ENCODE measurements around the gene SP9. TPM values are rescaled to one million over a fixed set of nuclear protein-coding genes. Genes with fewer than 3 reads are reported as not detected.
A peak's percentile ranks its signal among the peaks of the same experiment; 100 is the strongest.

Gene SP9
- total and polyA plus RNA-seq, 9 of the 15 experiments (the other 6 are each of a cell fraction or from before 2014, with no cell fraction given): 0.04 to 0.23 (median 0.11) TPM; not detected in 3

DNA sequence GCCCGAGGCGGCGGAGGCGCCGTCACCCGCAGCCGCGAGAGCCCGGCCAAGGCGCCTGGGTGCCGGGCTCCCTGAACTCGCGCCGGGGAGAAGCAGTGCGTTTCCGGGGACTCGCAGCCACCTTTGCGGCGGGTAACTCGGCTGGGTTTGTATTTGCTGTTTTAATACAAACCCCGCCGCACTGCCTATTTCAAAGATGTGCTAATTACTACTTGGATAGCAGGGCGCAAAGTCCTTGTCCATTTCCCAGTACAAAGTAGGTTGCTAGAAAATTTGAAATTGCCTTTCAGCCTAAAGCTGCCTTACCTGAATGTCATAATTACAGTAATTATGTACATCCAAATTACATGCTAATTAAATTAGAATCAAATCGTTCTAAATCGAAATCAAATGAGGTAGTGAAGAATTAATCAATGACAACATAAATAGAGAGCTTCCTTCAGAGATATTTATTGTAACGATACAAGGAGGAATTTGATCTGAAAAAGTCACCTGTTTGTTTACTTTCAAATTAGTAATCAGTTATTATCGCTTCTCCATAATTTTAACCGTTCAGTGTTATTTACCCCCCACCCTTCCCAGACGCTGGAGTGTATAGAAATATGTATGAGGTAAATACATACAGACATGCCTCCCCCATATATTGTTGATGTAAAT is 8.1 kb downstream of the SP9 start:
- FAIRE-seq: no peak
- BruUV-seq (replicated peaks): no TSS peak
- H3K4me2 ChIP-seq (ENCODE audit: insufficient read depth, low read length): no peak overlapping the region

DNA sequence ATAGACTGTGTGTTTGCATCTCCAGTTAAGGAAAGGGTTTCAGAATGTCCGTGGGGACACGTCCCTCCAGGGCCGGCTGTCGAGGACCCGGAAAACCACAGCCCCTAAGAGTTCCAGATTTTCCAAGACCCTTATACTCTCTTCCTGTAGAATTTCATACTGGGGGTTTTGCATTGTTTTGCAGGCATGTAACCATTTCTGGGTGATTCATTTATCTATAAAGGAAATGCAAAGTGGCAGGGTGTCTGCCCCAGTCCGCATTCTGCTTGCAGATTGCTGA is 8.5 kb downstream of the SP9 start:
- no TSS peak for BruUV-seq (replicated peaks)

More for the DNA sequence above, 8.1 kb downstream of the SP9 start:
- TF ChIP-seq ZNF436 (CRISPR knock-in tag; IDR thresholded peaks at IDR 0.05) (no peak), CBX2 (IDR thresholded peaks at IDR 0.05; ENCODE audit: insufficient read depth, low read length, poor library complexity, severe bottlenecking) (peak; percentile 91), CBX8 (IDR thresholded peaks at IDR 0.05; ENCODE audit: borderline replicate concordance, extremely low read depth, low read depth, low read length, poor library complexity, severe bottlenecking) (peak; percentile 79)
- ChIA-PET CTCF (ENCODE audit: low intra/inter-chr PET ratio) (interaction anchor here (0.6 to 1.7 kb wide), 3 partner anchors 163 to 772 kb away, joined by 3 to 4 read pairs (median 3); no protein-coding TSS in a partner anchor), POLR2A (no interaction called here)
- Histone ChIP-seq H2AFZ (ENCODE audit: low read depth, low read length) (no peak overlapping the region), H3K27me3 (ENCODE audit: control insufficient read depth in 2 of 2, insufficient read depth in 2 of 2, low read length in 2 of 2) (peaks cover 0 to 5% of the 10 kb centered on the region in 2 experiments; a peak in 3 of 5 replicates), H3K9me1 (ENCODE audit: control insufficient read depth, insufficient read depth, low read length) (no peaks in the 10 kb centered on the region), H3K79me2 (ENCODE audit: control insufficient read depth, insufficient read depth, low read length) (no peaks in the 10 kb centered on the region), H4K20me1 (replicated peaks; ENCODE audit: control insufficient read depth, insufficient read depth, low read length) (no peaks in the 10 kb centered on the region), H3K4me3 (no peak overlapping the region), H3K9ac (ENCODE audit: insufficient read depth in 1 of 2, low read depth in 2 of 2, low read length in 2 of 2) (no peak overlapping the region), H3K9me3 (replicated peaks; ENCODE audit: control insufficient read depth, insufficient read depth, low read depth, low read length) (no peaks in the 10 kb centered on the region), H3K4me1 (replicated peaks in 1 of 2; ENCODE audit: control insufficient read depth in 2 of 2, insufficient read depth in 2 of 2, low read length in 2 of 2) (peaks cover 3 to 31% of the 10 kb centered on the region in 2 experiments; a peak in 2 of 5 replicates), H3K36me3 (ENCODE audit: control insufficient read depth, insufficient read depth, low read length) (no peaks in the 10 kb centered on the region), H3K27ac (ENCODE audit: extremely low read depth, low read depth, low read length) (no peak overlapping the region)
- WGBS (ENCODE audit: insufficient coverage, low coverage, missing lambda C conversion rate): 56% methylated on average over 29 of the region's 29 CpGs
- no peak for ATAC-seq
- no peak for DNase-seq (ENCODE audit: extremely low read depth in 1 of 4, low spot score in 3 of 4)
- intact Hi-C loops (cut with micrococcal nuclease): loop anchor here (5.0 to 10.0 kb wide), 4 partner anchors 206 to 1318 kb away; no protein-coding TSS in a partner anchor
- in situ Hi-C loops (cut with MboI): loop anchor here (10.0 kb wide), 2 partner anchors 298 to 768 kb away; no protein-coding TSS in a partner anchor

More for the DNA sequence above, 8.5 kb downstream of the SP9 start:
- no peak for FAIRE-seq
- ATAC-seq: no peak
- POLR2A ChIA-PET: no interaction called here
- Histone ChIP-seq H3K79me2 (ENCODE audit: control insufficient read depth, insufficient read depth, low read length) (no peaks in the 10 kb centered on the region), H3K4me3 (no peak overlapping the region), H4K20me1 (replicated peaks; ENCODE audit: control insufficient read depth, insufficient read depth, low read length) (no peaks in the 10 kb centered on the region), H3K36me3 (ENCODE audit: control insufficient read depth, insufficient read depth, low read length) (no peaks in the 10 kb centered on the region), H3K4me2 (ENCODE audit: insufficient read depth, low read length) (no peak overlapping the region), H3K9me3 (replicated peaks; ENCODE audit: control insufficient read depth, insufficient read depth, low read depth, low read length) (no peaks in the 10 kb centered on the region), H3K9ac (ENCODE audit: insufficient read depth in 1 of 2, low read depth in 2 of 2, low read length in 2 of 2) (no peak overlapping the region), H3K9me1 (ENCODE audit: control insufficient read depth, insufficient read depth, low read length) (no peaks in the 10 kb centered on the region), H2AFZ (ENCODE audit: low read depth, low read length) (no peak overlapping the region), H3K4me1 (replicated peaks in 1 of 2; ENCODE audit: control insufficient read depth in 2 of 2, insufficient read depth in 2 of 2, low read length in 2 of 2) (peaks cover 3 to 31% of the 10 kb centered on the region in 2 experiments; a peak in 2 of 5 replicates), H3K27ac (ENCODE audit: extremely low read depth, low read depth, low read length) (no peak overlapping the region), H3K27me3 (ENCODE audit: control insufficient read depth in 2 of 2, insufficient read depth in 2 of 2, low read length in 2 of 2) (peaks cover 0 to 4% of the 10 kb centered on the region in 2 experiments; a peak in 1 of 5 replicates)
- in situ Hi-C loops (cut with MboI): loop anchor here (10.0 kb wide), 2 partner anchors 298 to 768 kb away; no protein-coding TSS in a partner anchor
- no peak for DNase-seq (ENCODE audit: extremely low read depth in 1 of 4, low spot score in 3 of 4)
- CTCF ChIA-PET (ENCODE audit: low intra/inter-chr PET ratio): no interaction called here
- WGBS (ENCODE audit: insufficient coverage, low coverage, missing lambda C conversion rate): 73% methylated on average over 6 of the region's 6 CpGs
- TF ChIP-seq ZNF589 (CRISPR knock-in tag; IDR thresholded peaks at IDR 0.05; ENCODE audit: low read depth): no peak
- intact Hi-C loops (cut with micrococcal nuclease): loop anchor here (5.0 to 10.0 kb wide), 4 partner anchors 206 to 1318 kb away; no protein-coding TSS in a partner anchor
